Measurements from ENCODE around the gene SLC30A2. TPM values are rescaled to one million over a fixed set of nuclear protein-coding genes. Genes with fewer than 3 reads are reported as not detected.

The SLC30A2 gene
- total RNA-seq, 2 experiments from 2014 or later = not detected

DNA sequence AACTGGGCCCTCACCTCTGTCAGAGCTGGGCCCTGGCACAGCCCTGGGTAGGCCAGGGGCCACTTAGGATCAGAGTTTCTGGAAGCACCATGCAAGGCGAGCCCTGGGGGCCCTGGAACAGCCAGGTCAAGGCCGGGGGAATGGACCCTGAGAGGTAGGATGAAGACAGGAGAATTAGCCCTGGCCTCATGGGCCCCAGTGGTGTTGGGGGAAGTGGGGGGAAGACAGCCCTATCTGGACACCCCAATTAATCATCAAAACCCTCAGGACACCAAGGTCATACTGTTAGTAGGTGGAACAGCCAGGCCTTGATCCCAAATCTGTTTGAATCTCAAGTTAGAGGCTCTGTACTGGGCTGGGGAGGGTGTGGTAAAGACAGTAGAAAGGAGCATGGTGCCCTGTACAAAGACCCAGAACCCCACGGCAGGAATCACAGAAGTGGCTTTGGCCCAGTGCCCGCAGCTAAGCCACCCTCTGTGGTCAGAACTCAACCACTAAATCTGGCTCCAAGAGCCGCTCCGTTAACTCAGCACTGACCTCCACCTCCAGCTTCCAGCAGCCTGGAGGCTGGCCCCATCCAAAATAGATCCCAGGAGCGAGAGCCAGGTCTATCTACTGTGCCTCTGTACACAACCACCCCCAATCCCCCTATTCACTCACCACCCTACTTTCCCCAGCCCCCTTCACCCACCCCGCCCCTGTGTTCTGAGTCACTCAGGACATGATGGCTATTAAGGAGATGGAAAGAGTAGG, 35.5 kb upstream of the SLC30A2 start:
- intact Hi-C loops (cut with micrococcal nuclease) = no loop called here
- Mint-ChIP-seq H3K27me3 (ENCODE audit: low read depth) (peaks cover 4% of the 10 kb centered on the region), H3K9me3 (no peaks in the 10 kb centered on the region), H3K27ac (no peak overlapping the region), H3K4me3 (no peak overlapping the region), H3K4me1 (ENCODE audit: low read depth) (no peaks in the 10 kb centered on the region), H3K36me3 (ENCODE audit: low read depth) (no peaks in the 10 kb centered on the region)
- CTCF ChIA-PET = interaction anchor here (1.0 kb wide), 1 partner anchor 45 kb away, joined by 3 read pairs; no protein-coding TSS in a partner anchor
- DNase-seq = no peak

GRCh38 chr1:26079960-26080814, 34.3 kb upstream of the SLC30A2 start:
- peaks cover 4% of the 10 kb centered on the region for H3K27me3 Mint-ChIP-seq (ENCODE audit: low read depth)

GRCh38 chr1:26079178-26079563, 33.3 kb upstream of the SLC30A2 start:
- H3K27ac Mint-ChIP-seq = no peak overlapping the region
- H3K4me1 Mint-ChIP-seq (ENCODE audit: low read depth) = no peaks in the 10 kb centered on the region
- H3K9me3 Mint-ChIP-seq = no peaks in the 10 kb centered on the region
- CTCF ChIA-PET = no interaction called here
- H3K36me3 Mint-ChIP-seq (ENCODE audit: low read depth) = no peaks in the 10 kb centered on the region
- no peak for DNase-seq
- H3K27me3 Mint-ChIP-seq (ENCODE audit: low read depth) = peaks cover 2% of the 10 kb centered on the region
- no peak overlapping the region for H3K4me3 Mint-ChIP-seq
- intact Hi-C loops (cut with micrococcal nuclease) = no loop called here

More at GRCh38 chr1:26079960-26080814, 34.3 kb upstream of the SLC30A2 start:
- CTCF ChIA-PET = no interaction called here
- intact Hi-C loops (cut with micrococcal nuclease) = no loop called here
- Mint-ChIP-seq H3K36me3 (ENCODE audit: low read depth) (no peaks in the 10 kb centered on the region), H3K4me1 (ENCODE audit: low read depth) (no peaks in the 10 kb centered on the region), H3K4me3 (no peak overlapping the region), H3K27ac (no peak overlapping the region), H3K9me3 (no peaks in the 10 kb centered on the region)
- DNase-seq = no peak

- H3K9me3 Mint-ChIP-seq = no peaks in the 10 kb centered on the region
- intact Hi-C loops (cut with micrococcal nuclease) = no loop called here
- CTCF ChIA-PET = interaction anchor here (0.6 to 1.1 kb wide), 2 partner anchors 13 to 335 kb away, joined by 3 to 4 read pairs; no protein-coding TSS in a partner anchor
- DNase-seq = no peak
- H3K4me3 Mint-ChIP-seq = no peak overlapping the region
- H3K4me1 Mint-ChIP-seq (ENCODE audit: low read depth) = no peaks in the 10 kb centered on the region
- no peaks in the 10 kb centered on the region for H3K27me3 Mint-ChIP-seq (ENCODE audit: low read depth)
- H3K36me3 Mint-ChIP-seq (ENCODE audit: low read depth) = no peaks in the 10 kb centered on the region
- no peak overlapping the region for H3K27ac Mint-ChIP-seq
Observed at GRCh38 chr1:26078286-26079177, 32.6 kb upstream of the SLC30A2 start.

- Mint-ChIP-seq H3K4me3 (no peak overlapping the region), H3K27me3 (ENCODE audit: low read depth) (peaks cover 4% of the 10 kb centered on the region)
- CTCF ChIA-PET = interaction anchor here (1.1 kb wide), 1 partner anchor 14 kb away, joined by 3 read pairs; no protein-coding TSS in a partner anchor
Observed at GRCh38 chr1:26077524-26077923, 31.6 kb upstream of the SLC30A2 start.

GRCh38 chr1:26075421-26076144, 29.7 kb upstream of the SLC30A2 start:
- H3K27me3 Mint-ChIP-seq (ENCODE audit: low read depth) = peaks cover 4% of the 10 kb centered on the region
- CTCF ChIA-PET = no interaction called here
- H3K9me3 Mint-ChIP-seq = no peaks in the 10 kb centered on the region
- intact Hi-C loops (cut with micrococcal nuclease) = no loop called here
- H3K27ac Mint-ChIP-seq = no peak overlapping the region
- no peak overlapping the region for H3K4me3 Mint-ChIP-seq
- no peaks in the 10 kb centered on the region for H3K4me1 Mint-ChIP-seq (ENCODE audit: low read depth)
- DNase-seq = no peak
- H3K36me3 Mint-ChIP-seq (ENCODE audit: low read depth) = no peaks in the 10 kb centered on the region

More at GRCh38 chr1:26077524-26077923, 31.6 kb upstream of the SLC30A2 start:
- Mint-ChIP-seq H3K9me3 (no peaks in the 10 kb centered on the region), H3K27ac (no peak overlapping the region), H3K36me3 (ENCODE audit: low read depth) (no peaks in the 10 kb centered on the region), H3K4me1 (ENCODE audit: low read depth) (no peaks in the 10 kb centered on the region)
- intact Hi-C loops (cut with micrococcal nuclease) = no loop called here
- no peak for DNase-seq

DNA sequence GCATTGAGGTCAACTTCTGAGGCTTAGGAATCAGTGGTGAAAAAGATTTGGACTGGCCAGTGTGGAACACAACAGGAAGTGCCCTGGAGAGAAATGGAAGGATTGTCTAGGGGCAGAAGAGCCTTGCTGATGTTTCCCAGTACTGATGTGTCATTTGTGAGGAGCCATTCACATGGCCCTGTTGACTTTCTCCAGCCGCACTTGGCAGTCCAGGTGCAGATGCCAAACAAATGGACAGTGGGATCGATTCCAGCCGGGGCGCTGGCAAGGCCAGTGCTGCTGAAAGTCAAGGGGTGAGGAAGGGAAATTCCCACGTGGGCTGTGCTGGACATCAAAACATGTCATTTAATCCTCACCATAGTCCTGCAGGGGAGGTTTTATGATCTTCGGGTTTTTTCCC, 26.4 kb upstream of the SLC30A2 start:
- H3K4me1 Mint-ChIP-seq (ENCODE audit: low read depth) = no peaks in the 10 kb centered on the region
- no peak for DNase-seq
- intact Hi-C loops (cut with micrococcal nuclease) = no loop called here
- H3K27me3 Mint-ChIP-seq (ENCODE audit: low read depth) = peaks cover 4% of the 10 kb centered on the region
- CTCF ChIA-PET = interaction anchor here (1.2 kb wide), 1 partner anchor 36 kb away, joined by 5 read pairs; no protein-coding TSS in a partner anchor
- H3K4me3 Mint-ChIP-seq = no peak overlapping the region
- H3K9me3 Mint-ChIP-seq = no peaks in the 10 kb centered on the region
- H3K36me3 Mint-ChIP-seq (ENCODE audit: low read depth) = no peaks in the 10 kb centered on the region
- H3K27ac Mint-ChIP-seq = no peak overlapping the region

DNA sequence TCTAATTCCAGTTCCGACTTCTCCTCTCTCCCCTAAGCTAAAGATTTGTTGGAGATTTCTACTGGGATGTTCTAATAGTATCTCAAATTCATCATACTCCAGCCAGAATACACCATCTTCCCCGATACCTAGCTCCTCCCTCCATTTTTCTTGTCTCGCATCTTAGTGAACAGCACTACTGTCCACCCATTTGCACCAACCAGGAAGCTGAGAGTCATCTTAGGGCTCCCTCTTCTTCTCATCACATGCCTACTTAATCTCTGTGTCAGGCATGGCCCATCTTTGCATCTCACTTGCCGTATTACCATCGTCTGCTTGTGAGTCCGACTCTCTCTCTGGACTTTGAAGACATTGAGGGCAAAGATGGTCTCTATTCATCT, 25.0 kb upstream of the SLC30A2 start:
- Mint-ChIP-seq H3K27me3 (ENCODE audit: low read depth) (peaks cover 4% of the 10 kb centered on the region), H3K4me3 (no peak overlapping the region), H3K4me1 (ENCODE audit: low read depth) (no peaks in the 10 kb centered on the region), H3K36me3 (ENCODE audit: low read depth) (no peaks in the 10 kb centered on the region), H3K9me3 (no peaks in the 10 kb centered on the region), H3K27ac (no peak overlapping the region)
- CTCF ChIA-PET = interaction anchor here (1.0 to 1.3 kb wide), 2 partner anchors 32 to 35 kb away, joined by 3 read pairs; no protein-coding TSS in a partner anchor
- intact Hi-C loops (cut with micrococcal nuclease) = no loop called here
- DNase-seq = no peak

DNA sequence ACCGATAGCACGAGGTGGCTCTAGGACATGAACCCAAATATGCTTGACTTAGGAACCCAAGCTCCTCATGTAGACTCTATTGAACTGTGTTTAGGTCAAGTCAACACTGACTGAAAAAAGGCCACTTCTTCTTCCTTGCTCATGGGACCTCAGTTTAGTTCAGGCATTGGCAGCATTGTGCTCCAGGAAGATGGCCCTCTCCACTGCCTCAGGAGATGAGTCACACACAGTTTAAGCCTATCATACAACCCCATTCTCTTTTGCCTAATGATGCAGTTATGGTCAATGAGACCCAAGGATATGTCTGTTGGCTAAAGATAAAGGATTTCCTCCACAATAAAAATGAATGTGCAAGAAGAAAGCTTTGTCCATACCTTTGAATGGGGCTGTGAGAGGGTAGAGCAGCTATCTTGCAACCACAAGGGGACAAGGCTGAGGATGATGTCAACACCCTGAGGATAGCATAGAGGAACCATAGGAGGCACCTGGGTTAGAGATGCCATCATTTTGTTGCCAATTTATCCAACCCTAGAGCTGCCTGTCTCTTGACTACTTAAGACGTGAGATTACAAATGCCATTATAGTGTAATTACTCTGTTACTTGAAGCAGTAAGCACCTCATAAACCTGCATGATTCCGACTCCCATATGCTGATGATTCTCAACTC, 24.5 kb upstream of the SLC30A2 start:
- no peak overlapping the region for H3K4me3 Mint-ChIP-seq
- peaks cover 4% of the 10 kb centered on the region for H3K27me3 Mint-ChIP-seq (ENCODE audit: low read depth)
- no peaks in the 10 kb centered on the region for H3K9me3 Mint-ChIP-seq
- intact Hi-C loops (cut with micrococcal nuclease) = no loop called here
- H3K36me3 Mint-ChIP-seq (ENCODE audit: low read depth) = no peaks in the 10 kb centered on the region
- DNase-seq = no peak
- no peaks in the 10 kb centered on the region for H3K4me1 Mint-ChIP-seq (ENCODE audit: low read depth)
- no peak overlapping the region for H3K27ac Mint-ChIP-seq
- CTCF ChIA-PET = interaction anchor here (1.0 to 1.3 kb wide), 2 partner anchors 33 to 34 kb away, joined by 3 read pairs; no protein-coding TSS in a partner anchor

- intact Hi-C loops (cut with micrococcal nuclease) = no loop called here
- CTCF ChIA-PET = no interaction called here
- Mint-ChIP-seq H3K27ac (no peak overlapping the region), H3K4me3 (no peak overlapping the region), H3K27me3 (ENCODE audit: low read depth) (peaks cover 4% of the 10 kb centered on the region), H3K9me3 (no peaks in the 10 kb centered on the region), H3K36me3 (ENCODE audit: low read depth) (no peaks in the 10 kb centered on the region), H3K4me1 (ENCODE audit: low read depth) (no peaks in the 10 kb centered on the region)
- no peak for DNase-seq
Observed at GRCh38 chr1:26069941-26070295, 24.0 kb upstream of the SLC30A2 start.

DNA sequence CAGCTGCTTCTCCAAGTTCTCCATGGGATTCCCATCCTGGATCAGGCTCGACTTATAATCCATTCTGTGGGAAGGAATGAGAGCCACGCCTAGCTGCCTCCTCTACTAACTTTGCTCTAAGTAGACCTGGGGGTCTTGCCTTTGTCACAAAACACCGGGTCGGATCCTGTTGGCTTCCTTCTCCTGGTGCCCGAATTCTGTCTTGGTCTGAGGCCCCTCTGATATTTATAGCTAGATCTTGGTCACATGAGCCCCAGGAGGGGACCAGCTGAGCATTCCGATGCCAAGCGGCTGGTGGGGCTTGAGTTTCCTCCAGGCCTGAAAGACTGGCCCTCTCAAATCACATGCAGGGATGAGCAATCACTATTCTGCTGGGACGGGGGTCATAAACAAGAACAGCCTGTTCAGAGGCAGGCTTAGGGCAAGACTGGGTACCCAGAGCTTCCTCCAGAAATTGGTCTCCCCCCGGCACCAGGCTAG, 21.6 kb upstream of the SLC30A2 start, which contains the start of gene TRIM63:
TSS of gene TRIM63 (minus strand) at position 199 of the 480 bp plus-strand sequence. CDS start at position 63, 136 bp downstream.
- Mint-ChIP-seq H3K27ac (no peak within 1 kb of the TSS), H3K9me3 (no peaks in the 10 kb centered on the region), H3K4me3 (no peak within 1 kb of the TSS), H3K27me3 (ENCODE audit: low read depth) (no peaks in the 10 kb centered on the region), H3K36me3 (ENCODE audit: low read depth) (no peaks in the 10 kb centered on the region), H3K4me1 (ENCODE audit: low read depth) (no peaks in the 10 kb centered on the region)
- CTCF ChIA-PET = interaction anchor here (0.5 kb wide), 1 partner anchor 658 kb away, joined by 5 read pairs; no protein-coding TSS in a partner anchor
- intact Hi-C loops (cut with micrococcal nuclease) = no loop called here
- DNase-seq = no peak
